Stimulated activated CD4-positive, alpha-beta T cell treated with anti-CD3 and anti-CD28 coated beads, TNF-alpha, amount 100 ng/mL, for 1 hour (primary cell): ENCODE measurements around the gene PGR.
"Not testable (repeated sequence)": the region's sequence is repeated elsewhere in the genome, so short reads cannot be mapped to it uniquely, and the experiment has no call there.

Experiments used
- DNase-seq, 3 donors: peaks; one replicate each; pipeline ENCODE4 v3.0.0-alpha.2; 2020; ENCODE audit warnings: low read depth in 3 of 3, low spot score in 1 of 3

Gene PGR

GRCh38 chr11:101082813-101083212 is 46.8 kb downstream of the PGR start:
- no peak for DNase-seq

DNA sequence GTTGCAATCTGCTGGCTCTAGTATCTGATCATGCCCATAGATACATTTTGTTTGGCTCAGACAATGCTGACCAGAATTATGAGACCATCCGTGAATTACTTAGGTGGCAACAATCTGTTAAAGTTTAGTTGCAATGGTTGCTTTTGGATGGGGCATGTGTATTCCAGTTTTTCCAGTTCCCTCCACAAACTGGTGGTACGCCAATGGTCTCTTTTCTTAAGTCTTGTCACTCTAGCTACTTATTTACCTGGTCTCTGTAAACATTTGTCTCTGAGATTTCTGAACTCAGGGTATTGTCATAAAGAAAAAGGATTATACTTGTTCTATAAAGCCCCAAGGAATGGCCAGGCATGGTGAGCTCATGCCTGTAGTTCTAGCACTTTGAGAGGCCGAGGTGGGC is 65.9 kb downstream of the PGR start:
- DNase-seq, result no peak

GRCh38 chr11:101061606-101062005 is 68.0 kb downstream of the PGR start:
- DNase-seq, result no peak

GRCh38 chr11:101059331-101059730 is 70.3 kb downstream of the PGR start:
- DNase-seq, result no peak

DNA sequence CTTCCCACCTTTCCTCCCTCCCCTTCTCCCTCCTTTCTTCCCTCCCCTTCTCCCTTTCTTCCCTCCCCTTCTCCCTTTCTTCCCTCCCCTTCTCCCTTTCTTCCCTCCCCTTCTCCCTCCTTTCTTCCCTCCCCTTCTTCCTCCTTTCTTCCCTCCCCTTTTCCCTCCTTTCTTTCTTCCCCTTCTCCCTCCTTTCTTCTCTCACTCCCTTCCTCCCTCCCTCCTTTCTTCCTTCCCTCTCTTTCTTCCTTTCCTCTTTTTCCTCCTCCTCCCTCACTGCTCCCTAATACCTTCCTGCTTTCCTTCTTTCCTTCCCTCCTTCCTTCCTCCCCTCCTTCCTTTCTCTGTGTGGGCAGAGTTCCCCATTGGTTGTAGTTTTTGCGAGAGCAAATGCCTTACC is 76.1 kb downstream of the PGR start:
- no peak for DNase-seq

- no peak for DNase-seq
Measured at GRCh38 chr11:101051677-101052076, 77.9 kb downstream of the PGR start.

DNA sequence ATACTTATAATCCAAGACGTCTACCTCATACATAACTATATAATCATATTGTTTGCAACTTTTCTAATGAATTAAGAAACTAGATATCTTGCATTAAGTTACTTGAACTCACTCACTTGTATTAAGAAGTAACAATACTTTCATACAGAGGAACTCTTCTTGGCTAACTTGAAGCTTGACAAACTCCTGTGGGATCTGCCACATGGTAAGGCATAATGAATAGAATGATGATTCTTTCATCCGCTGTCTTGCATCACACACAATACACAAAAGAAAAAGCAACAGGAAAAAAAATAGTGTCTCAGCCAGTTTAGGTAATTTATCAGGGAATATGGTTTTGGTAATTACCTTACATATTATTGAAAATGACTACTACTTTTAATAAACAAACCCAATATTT is 79.8 kb downstream of the PGR start:
- no peak for DNase-seq

- DNase-seq, result no peak
Measured at GRCh38 chr11:101049123-101049522, 80.5 kb downstream of the PGR start.

GRCh38 chr11:101048479-101048878 is 81.1 kb downstream of the PGR start:
- no peak for DNase-seq

DNA sequence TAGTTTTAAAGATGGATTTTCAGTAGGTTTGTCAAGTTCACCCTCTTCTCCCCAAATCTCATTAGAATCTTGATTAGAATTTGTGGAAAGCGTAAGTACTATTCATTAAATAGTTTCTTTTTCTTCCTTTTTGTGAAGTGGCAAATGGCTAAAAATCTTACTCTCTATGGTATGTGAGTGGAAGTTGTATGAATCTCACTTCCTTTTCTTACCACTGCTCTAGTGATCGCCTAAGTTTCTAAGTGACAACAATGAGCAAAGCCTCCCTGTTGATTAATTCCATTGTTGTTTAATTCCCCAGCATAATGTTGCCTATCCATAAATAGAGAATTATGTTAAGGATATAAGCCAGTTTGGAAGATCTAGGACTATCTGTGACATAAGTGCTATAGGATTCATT is 82.7 kb downstream of the PGR start:
- no peak for DNase-seq

DNA sequence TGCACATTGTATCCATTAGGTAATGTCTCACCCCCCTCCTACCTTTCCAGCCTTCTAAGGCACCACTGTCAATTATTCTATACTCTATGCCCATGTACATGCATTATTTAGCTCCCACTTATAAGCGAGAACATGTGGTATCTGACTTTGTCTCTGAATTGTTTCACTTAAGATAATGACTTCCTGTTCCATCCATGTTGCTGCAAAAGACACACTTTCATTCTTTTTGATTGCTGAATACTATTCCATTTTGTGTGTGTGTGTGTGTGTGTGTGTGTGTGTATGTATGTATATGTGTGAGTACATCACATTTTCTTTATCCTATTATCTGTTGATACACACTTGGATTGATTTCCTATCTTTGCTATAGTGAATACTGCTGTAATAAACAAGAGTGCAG is 84.2 kb downstream of the PGR start:
- DNase-seq, result no peak

- no peak for DNase-seq
Measured at GRCh38 chr11:101043940-101044339, 85.7 kb downstream of the PGR start.

- DNase-seq, result no peak
Measured at GRCh38 chr11:101035872-101036271, 93.7 kb downstream of the PGR start.

DNA sequence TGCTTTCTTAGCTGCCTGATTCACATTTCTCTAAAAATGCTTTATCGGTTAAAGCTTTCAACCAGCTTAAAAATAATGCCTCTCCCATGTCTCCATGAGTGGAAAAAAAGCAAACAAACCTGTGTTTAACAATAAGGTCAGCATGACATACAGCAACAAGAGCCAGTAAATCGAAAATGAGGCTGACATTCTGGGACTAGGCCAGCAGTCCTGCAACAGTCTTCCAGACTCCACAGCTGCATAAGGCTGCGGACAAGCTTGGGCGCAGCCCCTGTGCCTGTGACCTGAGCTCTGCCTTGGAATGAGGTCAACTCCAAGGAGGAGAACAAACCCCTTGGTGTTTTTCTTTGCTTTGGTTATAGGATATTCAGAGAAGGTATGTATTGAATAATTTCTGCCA is 95.5 kb downstream of the PGR start:
- DNase-seq, result no peak

DNA sequence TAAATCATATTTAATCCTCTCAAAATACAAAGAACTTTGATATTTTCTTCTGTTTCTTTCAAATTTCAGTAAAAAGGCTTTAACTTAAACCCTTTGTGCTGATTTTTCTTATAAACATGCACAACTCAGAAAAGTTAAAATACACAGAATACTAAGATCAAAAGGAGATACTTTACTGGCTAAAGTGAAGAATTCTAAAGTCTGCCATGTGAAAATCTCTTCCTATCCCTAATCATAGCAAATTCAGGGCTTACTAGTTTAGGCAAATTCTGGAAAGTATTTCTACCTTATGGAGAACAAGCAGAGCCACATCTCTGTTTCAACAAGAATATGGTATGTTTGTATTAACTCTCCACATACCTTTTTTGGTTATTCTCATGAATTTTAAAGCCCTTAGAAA is 96.6 kb downstream of the PGR start:
- DNase-seq, result no peak

DNA sequence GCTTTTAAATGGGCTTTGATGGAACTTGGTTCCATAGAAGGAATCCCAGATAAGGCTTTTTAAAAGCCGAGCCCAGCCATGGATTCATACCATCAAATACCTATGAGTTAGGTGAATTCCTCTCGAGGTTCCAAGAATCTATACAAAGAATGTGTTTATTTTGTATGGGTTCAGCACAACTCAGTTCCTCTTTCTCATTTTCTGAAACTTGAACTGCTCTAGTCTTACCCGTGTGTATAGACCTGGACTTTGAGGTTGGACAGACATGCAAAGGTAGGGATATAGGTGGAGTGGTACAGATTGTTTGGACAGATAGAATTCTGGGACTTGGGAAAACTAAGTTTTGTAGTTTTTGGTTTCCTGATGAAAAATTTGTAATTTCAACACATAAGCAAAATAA is 97.9 kb downstream of the PGR start:
- DNase-seq, result no peak

- DNase-seq, result no peak
Measured at GRCh38 chr11:101030692-101031091, 98.9 kb downstream of the PGR start.

GRCh38 chr11:101030015-101030414 is 99.6 kb downstream of the PGR start:
- no peak for DNase-seq

DNA sequence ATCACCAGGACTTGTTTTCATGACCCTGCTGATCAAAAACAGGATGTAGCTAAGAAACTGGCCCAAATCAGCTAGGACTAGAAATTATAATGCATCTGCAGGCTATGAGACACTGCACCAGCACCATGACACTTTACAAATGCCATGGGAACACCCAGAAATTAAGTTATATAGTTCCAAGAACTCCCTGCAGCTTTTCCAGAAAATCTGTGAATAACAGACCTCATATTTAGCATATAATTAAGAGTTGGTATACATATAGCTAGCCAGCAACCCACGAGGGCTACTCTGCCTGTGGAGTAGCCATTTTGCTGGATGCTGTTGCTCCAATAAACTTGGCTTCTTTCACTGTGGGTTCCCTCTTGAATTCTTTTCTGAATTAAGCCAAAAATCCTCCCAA is 101.0 kb downstream of the PGR start:
- no peak for DNase-seq

DNA sequence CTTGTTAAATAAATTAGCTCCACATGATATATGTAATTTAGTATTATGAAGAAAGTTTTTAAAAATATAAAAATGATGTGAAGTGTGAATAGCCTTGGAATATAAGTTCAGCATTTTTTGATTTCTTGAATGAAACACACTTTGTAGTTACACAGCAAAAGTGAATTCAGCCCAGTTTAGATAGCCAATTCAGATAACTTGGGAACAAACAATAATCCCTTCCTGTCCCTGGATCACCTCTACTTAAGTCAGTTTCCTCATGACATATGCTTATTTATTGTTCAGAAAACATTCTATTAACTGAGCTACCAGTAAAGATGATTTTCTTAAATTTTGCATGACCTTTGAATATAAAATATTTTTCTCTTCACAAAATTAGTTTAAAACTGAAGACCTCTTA is 107.4 kb downstream of the PGR start:
- DNase-seq, result no peak

GRCh38 chr11:101019870-101020269 is 109.7 kb downstream of the PGR start:
- no peak for DNase-seq

DNA sequence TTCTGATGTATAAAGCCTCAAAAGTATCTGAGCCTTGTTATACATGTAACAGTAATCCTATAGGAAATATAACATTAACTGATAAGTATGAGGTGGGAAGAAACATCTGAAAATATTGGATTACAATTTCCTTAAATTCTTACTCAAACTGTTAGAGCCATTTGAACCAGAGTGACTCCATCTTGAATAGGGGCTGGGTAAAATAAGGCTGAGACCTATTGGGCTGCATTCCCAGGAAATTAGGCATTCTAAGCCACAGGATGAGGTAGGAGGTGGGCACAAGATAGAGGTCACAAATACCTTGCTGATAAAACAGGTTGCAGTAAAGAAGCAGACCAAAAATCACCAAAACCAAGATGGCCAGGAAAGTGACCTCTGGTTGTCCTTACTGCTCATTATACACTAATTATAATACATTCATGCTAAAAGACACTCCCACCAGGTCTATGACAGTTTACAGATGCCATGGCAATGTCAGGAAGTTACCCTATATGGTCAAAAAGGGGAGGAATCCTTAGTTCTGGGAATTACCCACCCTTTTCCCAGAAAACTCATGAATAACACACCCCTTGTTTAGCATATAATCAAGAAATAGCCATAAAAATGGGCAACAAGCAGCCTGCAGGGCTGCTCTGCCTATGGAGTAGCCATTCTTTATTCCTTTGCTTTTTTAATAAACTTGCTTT is 114.9 kb downstream of the PGR start:
- no peak for DNase-seq

- not testable (repeated sequence) for DNase-seq
Measured at GRCh38 chr11:101013702-101014101, 115.9 kb downstream of the PGR start.

DNA sequence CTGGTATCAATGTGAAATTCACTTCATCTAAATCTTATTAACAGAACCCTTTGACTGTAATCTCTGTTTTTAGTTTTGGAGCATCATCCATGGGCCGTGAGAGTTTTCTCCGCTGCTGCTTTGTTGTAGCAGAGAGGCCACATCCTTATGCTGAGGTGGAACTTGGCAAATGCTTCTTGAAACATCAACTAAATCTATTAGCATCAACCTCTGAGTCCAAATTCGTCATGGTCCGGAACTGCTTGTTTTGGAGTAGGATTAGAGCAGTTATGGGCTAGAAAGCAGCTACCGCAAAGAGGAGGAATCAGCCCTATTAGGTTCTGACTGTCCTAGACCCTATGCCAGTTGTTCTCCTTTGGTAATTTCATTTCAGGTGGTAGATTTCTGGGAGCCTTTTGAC is 117.7 kb downstream of the PGR start:
- no peak for DNase-seq
